Stimulated activated CD8-positive, alpha-beta memory T cell treated with anti-CD3 and anti-CD28 coated beads, Interleukin-4, amount 100 ng/mL, for 24 hours (primary cell): Measurements from ENCODE around the gene OSBP.
A peak's percentile ranks its signal among the peaks of the same experiment; 100 is the strongest.

Experiments
- DNase-seq: peaks from one replicate; pipeline ENCODE4 v3.0.0-alpha.2; 2020; ENCODE audit warnings: low read depth

OSBP gene

GRCh38 chr11:59602432-59602831 lies 13.1 kb downstream of the OSBP start:
- no peak for DNase-seq

- DNase-seq = no peak
Observed at GRCh38 chr11:59601788-59602187, 13.8 kb downstream of the OSBP start.

- DNase-seq = no peak
Observed at GRCh38 chr11:59600636-59601035, 14.9 kb downstream of the OSBP start.

- DNase-seq = no peak
Observed at GRCh38 chr11:59600234-59600633, 15.3 kb downstream of the OSBP start.

GRCh38 chr11:59598961-59599360 lies 16.6 kb downstream of the OSBP start:
- no peak for DNase-seq

- no peak for DNase-seq
Observed at GRCh38 chr11:59584294-59584693, 31.3 kb downstream of the OSBP start.

GRCh38 chr11:59582006-59582405 lies 33.6 kb downstream of the OSBP start:
- DNase-seq = no peak

- DNase-seq = no peak
Observed at GRCh38 chr11:59578369-59578768, 37.2 kb downstream of the OSBP start.

GRCh38 chr11:59575505-59575904 lies 40.1 kb downstream of the OSBP start:
- DNase-seq = no peak

- no peak for DNase-seq
Observed at GRCh38 chr11:59574932-59575502, 40.6 kb downstream of the OSBP start.

- no peak for DNase-seq
Observed at GRCh38 chr11:59574467-59574866, 41.1 kb downstream of the OSBP start.

GRCh38 chr11:59573216-59573615 lies 42.4 kb downstream of the OSBP start:
- no peak for DNase-seq

- no peak for DNase-seq
Observed at GRCh38 chr11:59572091-59572490, 43.5 kb downstream of the OSBP start.

GRCh38 chr11:59562292-59562691 lies 53.3 kb downstream of the OSBP start:
- no peak for DNase-seq

GRCh38 chr11:59560702-59561473 lies 54.7 kb downstream of the OSBP start:
- DNase-seq = peak; percentile 75

GRCh38 chr11:59560290-59560701 lies 55.3 kb downstream of the OSBP start:
- DNase-seq = peak; percentile 42

GRCh38 chr11:59559886-59560285 lies 55.7 kb downstream of the OSBP start:
- no peak for DNase-seq

- no peak for DNase-seq
Observed at GRCh38 chr11:59558270-59558643, 57.3 kb downstream of the OSBP start.

- no peak for DNase-seq
Observed at GRCh38 chr11:59556917-59557348, 58.6 kb downstream of the OSBP start.

GRCh38 chr11:59556115-59556916 lies 59.3 kb downstream of the OSBP start:
- DNase-seq = peak; percentile 60

- DNase-seq = no peak
Observed at GRCh38 chr11:59555601-59556114, 59.9 kb downstream of the OSBP start.

- DNase-seq = no peak
Observed at GRCh38 chr11:59553323-59553722, 62.3 kb downstream of the OSBP start.

- DNase-seq = no peak
Observed at GRCh38 chr11:59552844-59553243, 62.7 kb downstream of the OSBP start.
